Measurements from ENCODE around the gene FAM50B.
A peak's percentile ranks its signal among the peaks of the same experiment; 100 is the strongest.

The FAM50B gene, protein sequence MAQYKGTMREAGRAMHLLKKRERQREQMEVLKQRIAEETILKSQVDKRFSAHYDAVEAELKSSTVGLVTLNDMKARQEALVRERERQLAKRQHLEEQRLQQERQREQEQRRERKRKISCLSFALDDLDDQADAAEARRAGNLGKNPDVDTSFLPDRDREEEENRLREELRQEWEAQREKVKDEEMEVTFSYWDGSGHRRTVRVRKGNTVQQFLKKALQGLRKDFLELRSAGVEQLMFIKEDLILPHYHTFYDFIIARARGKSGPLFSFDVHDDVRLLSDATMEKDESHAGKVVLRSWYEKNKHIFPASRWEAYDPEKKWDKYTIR

GRCh38 chr6:3848925-3849605, at the start of gene FAM50B:
TSS of gene FAM50B (plus strand) at chr6:3849373. CDS start at chr6:3849812, 439 bp downstream.
- peak; percentile 83 to 89 (median 85) for DNase-seq (ENCODE audit: low read depth in 3 of 3)

DNA sequence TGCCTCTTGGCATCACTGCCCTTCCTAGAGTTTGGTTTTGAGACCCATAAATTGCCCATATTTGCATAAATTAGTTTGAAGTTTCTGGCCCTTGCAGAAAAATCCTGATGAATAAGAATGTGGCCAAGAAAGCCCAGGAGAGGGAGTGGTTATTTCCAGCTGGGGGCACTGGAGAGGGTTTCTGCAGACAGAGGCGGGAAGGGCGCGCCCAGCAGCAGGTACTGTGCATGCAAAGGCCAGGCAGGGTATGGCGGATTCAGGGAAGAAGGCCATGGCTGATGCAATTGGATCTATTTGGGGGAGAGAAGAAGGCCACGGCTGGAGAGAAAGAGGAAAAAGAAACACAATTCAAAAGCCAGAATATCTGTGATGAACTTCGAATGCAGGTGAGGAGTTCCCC, 49.5 kb upstream of the FAM50B start:
- no peak for DNase-seq (ENCODE audit: low read depth in 3 of 3)

DNA sequence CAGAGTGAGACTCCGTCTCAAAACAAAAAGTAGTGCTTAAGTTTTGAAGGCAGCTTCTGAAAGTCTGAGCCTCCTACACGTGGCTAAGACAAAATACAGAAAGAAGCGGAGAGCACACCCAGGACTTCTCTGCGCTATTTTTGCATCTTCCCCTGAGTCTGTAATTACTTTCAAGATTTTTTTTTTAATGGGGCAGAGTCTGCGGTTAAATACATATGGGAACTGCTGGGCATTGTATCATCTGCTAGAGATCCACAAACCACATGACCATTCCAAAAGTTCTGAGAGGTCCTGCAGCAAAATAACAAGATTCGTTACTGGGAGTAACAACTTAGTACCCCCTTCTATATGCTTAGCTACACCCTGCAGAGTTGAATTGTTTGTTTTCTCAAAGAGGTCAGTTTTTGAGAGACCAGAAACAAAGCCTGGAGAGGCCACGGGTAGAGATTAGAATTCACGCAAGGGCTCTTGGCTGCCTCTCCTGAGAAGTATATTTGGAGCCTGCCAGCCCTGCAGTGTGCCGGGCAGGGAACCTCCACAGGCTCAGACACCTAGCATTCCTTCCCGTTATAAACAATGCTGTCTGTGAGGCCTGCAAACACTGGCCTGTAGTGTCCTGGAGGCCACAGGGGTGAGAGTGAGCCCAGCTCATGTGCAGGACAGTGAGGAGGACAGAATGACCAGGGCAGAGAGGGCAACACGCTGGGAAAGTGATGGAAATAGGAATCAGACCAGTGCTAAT, 48.2 kb upstream of the FAM50B start:
- no peak for DNase-seq (ENCODE audit: low read depth in 3 of 3)

DNA sequence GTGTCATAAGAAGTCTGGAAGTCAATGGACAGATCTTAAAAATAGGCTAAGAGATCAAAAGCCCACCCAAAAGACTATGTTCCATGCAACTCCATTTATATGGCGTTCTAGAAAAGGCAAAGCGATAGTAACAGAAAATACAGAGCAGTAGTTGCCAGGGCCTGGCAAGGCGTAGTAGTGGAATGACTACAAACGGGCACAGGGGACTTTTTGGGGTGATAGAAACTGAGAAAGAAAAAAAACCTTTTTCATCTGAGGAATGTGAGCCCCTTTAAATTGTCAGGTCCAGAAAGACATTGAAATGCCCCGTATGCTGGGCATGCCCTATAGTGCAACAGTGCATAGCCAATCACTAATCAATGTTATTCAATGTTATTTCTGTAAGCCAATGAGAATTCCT, 47.2 kb upstream of the FAM50B start:
- DNase-seq (ENCODE audit: low read depth in 3 of 3), result no peak

DNA sequence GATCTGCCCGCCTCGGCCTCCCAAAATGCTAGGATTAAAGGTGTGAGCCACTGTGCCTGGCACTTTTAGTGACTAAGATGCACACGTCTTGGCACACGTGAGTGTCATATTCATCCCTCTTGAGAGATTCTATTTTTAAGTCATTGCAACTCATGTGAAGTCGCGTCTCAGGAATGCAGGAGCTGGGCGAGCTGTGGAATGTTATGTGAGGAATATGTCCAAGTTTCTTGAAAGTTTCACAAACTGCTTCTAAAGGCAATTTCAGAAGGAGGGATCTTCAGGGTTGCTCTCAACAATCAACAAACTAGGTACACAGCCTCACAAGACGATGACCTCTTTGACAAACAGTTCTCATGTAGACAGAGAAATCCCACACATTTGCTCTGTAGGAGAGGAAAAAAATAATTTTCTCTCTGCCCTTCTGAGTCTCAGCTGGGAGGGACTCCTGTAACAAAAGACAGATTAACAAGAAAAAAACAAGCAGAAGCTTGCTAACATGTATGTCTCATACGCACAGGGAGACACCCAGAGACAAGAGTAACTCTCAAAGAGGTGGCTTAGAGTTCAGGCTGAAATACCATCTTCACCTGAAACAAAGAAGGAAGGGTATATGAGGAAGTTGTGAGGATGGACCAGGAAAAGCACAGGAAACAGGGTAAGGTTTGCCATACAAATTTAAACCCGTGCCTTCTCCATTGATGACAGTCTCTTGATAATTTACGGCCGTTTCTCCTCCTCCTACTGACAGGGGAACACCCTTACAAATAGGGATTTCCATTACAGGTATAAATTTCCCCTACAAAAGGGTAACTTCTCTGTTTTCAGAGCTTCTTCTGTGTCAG, 45.3 kb upstream of the FAM50B start:
- no peak for DNase-seq (ENCODE audit: low read depth in 3 of 3)

- no peak for DNase-seq (ENCODE audit: low read depth in 3 of 3)
Observed at GRCh38 chr6:3804964-3805363, 44.2 kb upstream of the FAM50B start.

DNA sequence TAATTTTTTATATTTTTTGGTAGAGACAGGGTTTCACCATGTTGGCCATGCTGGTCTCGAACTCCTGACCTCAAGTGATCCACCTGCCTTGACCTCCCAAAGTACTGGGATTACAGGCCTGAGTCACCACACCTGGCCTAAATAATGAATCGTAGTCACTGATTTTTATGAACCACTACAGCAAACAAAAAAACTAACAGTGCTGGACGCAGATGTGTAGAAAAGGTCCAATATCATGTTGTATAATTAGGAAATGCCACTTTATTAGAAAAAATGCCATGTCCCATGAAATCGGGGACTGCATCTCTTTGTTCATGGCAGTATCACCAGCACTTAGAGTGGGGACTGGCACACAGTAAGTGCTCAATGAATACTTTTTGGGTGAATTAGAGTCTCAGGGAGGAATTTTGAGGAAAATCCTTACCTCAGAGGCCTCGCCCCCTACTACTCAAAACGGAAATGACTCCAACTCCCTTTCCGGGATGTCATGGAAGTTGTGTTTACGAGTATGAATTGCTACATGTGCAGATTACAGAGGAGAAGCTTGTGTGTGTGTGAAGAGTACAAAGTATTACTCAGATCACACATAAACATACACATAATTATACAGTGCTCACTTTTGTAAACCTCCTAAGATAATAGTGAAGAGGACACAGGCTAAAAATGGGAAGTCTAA, 43.6 kb upstream of the FAM50B start:
- DNase-seq (ENCODE audit: low read depth in 3 of 3), result no peak

DNA sequence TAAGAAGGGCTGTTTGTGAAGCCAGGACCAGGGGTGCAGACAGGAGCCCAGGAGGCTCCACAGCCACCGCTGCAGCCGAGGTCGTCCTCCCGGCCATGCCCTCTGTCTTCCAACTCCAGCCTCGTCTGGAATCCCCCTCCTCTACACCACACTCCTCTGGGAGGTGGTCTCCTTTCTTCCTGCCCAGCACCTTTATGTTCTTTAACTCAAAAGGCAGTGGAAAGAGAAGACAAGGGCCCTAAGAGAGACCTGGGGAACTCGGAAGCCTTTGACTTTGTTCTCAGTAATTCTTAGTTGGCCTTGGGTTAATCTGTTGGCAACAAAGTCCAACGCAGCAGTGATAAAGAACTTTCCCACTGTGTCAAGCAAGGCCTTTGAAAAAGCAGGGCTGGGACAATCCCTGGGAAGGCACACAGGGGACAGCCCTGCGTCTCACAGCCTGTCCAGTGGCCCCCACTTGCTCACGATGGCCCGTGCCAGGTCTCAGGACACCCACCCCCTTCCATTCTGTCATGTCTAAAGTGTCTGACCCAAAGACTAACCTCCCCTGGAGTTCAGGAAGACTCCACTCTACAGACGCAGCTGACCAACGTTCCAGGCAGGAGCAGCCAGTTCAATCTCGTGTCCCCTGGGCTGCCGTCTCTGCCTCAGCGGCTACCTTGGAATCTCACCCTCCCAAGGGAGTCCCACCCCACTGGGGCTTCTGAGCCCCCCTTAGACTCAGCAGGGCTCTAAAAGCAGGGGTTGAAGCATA, 42.8 kb upstream of the FAM50B start:
- no peak for DNase-seq (ENCODE audit: low read depth in 3 of 3)

- DNase-seq (ENCODE audit: low read depth in 3 of 3), result no peak
Observed at GRCh38 chr6:3808199-3808598, 41.0 kb upstream of the FAM50B start.

GRCh38 chr6:3808759-3809514, 40.2 kb upstream of the FAM50B start:
- DNase-seq (ENCODE audit: low read depth in 3 of 3), result no peak

GRCh38 chr6:3809515-3809891, 39.7 kb upstream of the FAM50B start:
- DNase-seq (ENCODE audit: low read depth in 3 of 3), result no peak

DNA sequence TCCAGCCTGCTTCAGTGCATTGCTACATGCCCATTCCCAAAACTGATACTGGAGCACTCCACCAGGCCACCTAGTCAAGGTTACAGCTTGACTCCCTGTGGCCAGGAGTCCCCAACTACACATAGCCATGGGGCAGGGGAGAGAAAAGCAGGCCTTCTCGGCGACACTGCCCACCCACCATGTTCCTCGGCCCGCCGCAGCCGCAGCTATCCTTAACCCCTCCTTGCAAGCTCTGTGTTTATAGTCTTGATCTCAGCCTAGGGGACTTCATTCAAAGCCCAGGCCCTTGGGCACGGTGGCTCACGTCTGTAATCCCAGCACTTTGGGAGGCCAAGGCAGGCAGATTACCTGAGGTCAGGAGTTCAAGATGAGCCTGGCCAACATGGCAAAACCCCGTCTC, 39.2 kb upstream of the FAM50B start:
- DNase-seq (ENCODE audit: low read depth in 3 of 3), result no peak

GRCh38 chr6:3811191-3811590, 38.0 kb upstream of the FAM50B start:
- no peak for DNase-seq (ENCODE audit: low read depth in 3 of 3)

DNA sequence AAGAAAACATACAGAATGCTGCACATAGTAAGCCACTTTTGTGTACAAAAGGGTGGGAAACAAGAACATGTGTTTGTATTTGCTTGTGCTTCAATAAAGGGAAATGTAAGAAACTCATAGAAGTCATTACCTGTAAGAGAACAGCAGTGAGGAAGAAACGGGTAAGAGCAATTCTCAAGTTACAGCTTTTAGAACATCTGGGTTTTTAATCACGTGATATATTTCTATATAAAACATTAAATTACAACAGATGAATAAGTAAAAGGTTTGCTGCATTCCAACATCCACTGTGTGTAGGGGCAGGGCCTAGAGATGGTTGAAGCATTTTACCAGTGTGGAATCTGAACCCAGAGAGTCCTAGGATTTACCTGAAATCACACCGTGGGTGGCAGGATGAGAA, 36.6 kb upstream of the FAM50B start:
- no peak for DNase-seq (ENCODE audit: low read depth in 3 of 3)

GRCh38 chr6:3813150-3813780, 35.9 kb upstream of the FAM50B start:
- peak in 1 of 3 donors; percentile 1 for DNase-seq (ENCODE audit: low read depth in 3 of 3)

- DNase-seq (ENCODE audit: low read depth in 3 of 3), result no peak
Observed at GRCh38 chr6:3813918-3814317, 35.3 kb upstream of the FAM50B start.

GRCh38 chr6:3814539-3814938, 34.6 kb upstream of the FAM50B start:
- no peak for DNase-seq (ENCODE audit: low read depth in 3 of 3)

- no peak for DNase-seq (ENCODE audit: low read depth in 3 of 3)
Observed at GRCh38 chr6:3816251-3816650, 32.9 kb upstream of the FAM50B start.
